K562 (cell line): ENCODE data around the gene KRTAP5-4. TPM values are rescaled to one million over a fixed set of nuclear protein-coding genes. Genes with fewer than 3 reads are reported as not detected.
A peak's percentile ranks its signal among the peaks of the same experiment; 100 is the strongest.

ENCODE experiments used
- ATF3 ChIP-seq, 2 experiments: fragments of 450-650 bp in 1 of 2; sonication (generic) in 1 of 2; formaldehyde crosslinking in 1 of 2; IDR thresholded peaks in 1 of 2; conservative IDR thresholded peaks in 1 of 2; 2 replicates each; pipeline versions ENCODE4 v1.6.1 to v1.8.1; 2016 to 2023; ENCODE audit warnings: mild to moderate bottlenecking in 2 of 2, moderate library complexity in 2 of 2, inconsistent platforms in 1 of 2, missing genetic modification reagents in 1 of 2
- HOMEZ ChIP-seq: fragments of 250-450 bp; sonication (Bioruptor Pico); IDR thresholded peaks from 2 replicates; pipeline ENCODE4 v1.4.0; 2020; ENCODE audit warnings: mild to moderate bottlenecking, moderate library complexity
- JUND ChIP-seq, 2 experiments: IDR thresholded peaks; 2 replicates in 1 of 2; 3 replicates in 1 of 2; pipeline ENCODE4 v1.6.1; 2011; ENCODE audit warnings: borderline replicate concordance in 2 of 2, low read depth in 2 of 2, low read length in 2 of 2, improper control_type of control experiment in 1 of 2, missing biosample characterization in 1 of 2, missing genetic modification characterization in 1 of 2, missing genetic modification reagents in 1 of 2
- MAZ ChIP-seq, 2 experiments: fragments of 450-650 bp in 1 of 2; sonication (generic) in 1 of 2; formaldehyde crosslinking; IDR thresholded peaks in 1 of 2; conservative IDR thresholded peaks in 1 of 2; 2 replicates each; pipeline versions ENCODE4 v1.4.0 to v1.5.0; 2020; ENCODE audit warnings: mild to moderate bottlenecking in 1 of 2, missing genetic modification reagents in 1 of 2
- MEF2A ChIP-seq: IDR thresholded peaks from 2 replicates; pipeline ENCODE4 v1.6.1; 2011; ENCODE audit warnings: low read depth, mild to moderate bottlenecking, low read length, moderate library complexity; ENCODE audit not compliant: control insufficient read depth
- MLX ChIP-seq, 2 experiments: fragments of 450-650 bp in 1 of 2; sonication (generic) in 1 of 2; formaldehyde crosslinking; conservative IDR thresholded peaks; 2 replicates each; pipeline versions ENCODE4 v1.4.0 to v1.8.1; 2020 to 2022; ENCODE audit warnings: mild to moderate bottlenecking in 1 of 2, missing genetic modification reagents in 1 of 2
- PCBP1 ChIP-seq: fragments of 200-400 bp; formaldehyde crosslinking; IDR thresholded peaks from 2 replicates; pipeline ENCODE4 v1.6.1; 2018; ENCODE audit warnings: mild to moderate bottlenecking, low read depth, low read length; ENCODE audit not compliant: poor library complexity, severe bottlenecking
- RBM17 ChIP-seq: fragments of 200-400 bp; formaldehyde crosslinking; IDR thresholded peaks from 2 replicates; pipeline ENCODE4 v1.6.1; 2017; ENCODE audit warnings: low read depth, mild to moderate bottlenecking, low read length, borderline replicate concordance
- REST ChIP-seq, 2 experiments: fragments of 450-650 bp; formaldehyde crosslinking in 1 of 2; IDR thresholded peaks; 2 replicates each; pipeline versions ENCODE4 v1.4.0 to v1.6.1; 2014 to 2020; ENCODE audit warnings: mild to moderate bottlenecking in 2 of 2, borderline replicate concordance in 1 of 2, low read depth in 1 of 2
- TCFL5 ChIP-seq: fragments of 250-450 bp; sonication (Bioruptor Pico); conservative IDR thresholded peaks from 2 replicates; pipeline ENCODE4 v1.6.1; 2021; ENCODE audit warnings: mild to moderate bottlenecking, moderate library complexity, matching md5 sums
- XRCC5 ChIP-seq: fragments of 200-400 bp; formaldehyde crosslinking; IDR thresholded peaks from 2 replicates; pipeline ENCODE4 v1.6.1; 2017; ENCODE audit warnings: low read depth, mild to moderate bottlenecking, low read length
- ZNF644 ChIP-seq: fragments of 200-800 bp; sonication (Bioruptor generic); IDR thresholded peaks from 2 replicates; pipeline ENCODE4 v1.6.1; 2016; ENCODE audit warnings: low read depth, missing genetic modification characterization, missing compliant biosample characterization
- polyA plus RNA-seq, 8 experiments: library from polyadenylated mRNA; depleted of rRNA in 4 of 8; stranded (reverse) in 5 of 8; unstranded in 3 of 8; fragments of >200 nt; fragmentation: Nextera tagmentation in 2 of 8; fragmentation: Illumina TruSeq in 1 of 8; extraction: Ambion mirVana in 2 of 8; extraction: Trizol in 1 of 8; gene quantifications; 2 replicates each; pipeline versions ENCODE4 v1.2.1 to v1.2.3, GENCODE V29; 2011 to 2014; ENCODE audit warnings: inconsistent platforms in 1 of 8, missing spikeins in 1 of 8
- total RNA-seq, 7 experiments: library from RNA; depleted of rRNA in 6 of 7; stranded (reverse); fragments of >200 nt in 6 of 7; fragmentation: Illumina TruSeq in 2 of 7; extraction: Trizol in 2 of 7; gene quantifications; 2 replicates each; pipeline versions ENCODE4 v1.2.1 to v1.2.3, GENCODE V29; 2011 to 2021; ENCODE audit warnings: low replicate concordance in 1 of 7

KRTAP5-4 gene
- total and polyA plus RNA-seq, 9 of the 15 experiments (the other 6 are each of a cell fraction or from before 2014, with no cell fraction given) = not detected

- TF ChIP-seq REST (IDR thresholded peaks at IDR 0.05; ENCODE audit: borderline replicate concordance) (no peak), REST (CRISPR knock-in tag; IDR thresholded peaks at IDR 0.05; ENCODE audit: low read depth) (no peak), JUND (IDR thresholded peaks at IDR 0.05; ENCODE audit: borderline replicate concordance, low read depth, low read length) (peak; percentile 97), JUND (tag; IDR thresholded peaks at IDR 0.05; ENCODE audit: borderline replicate concordance, low read depth, low read length) (peak; percentile 91; the same call in 1 of the 3 replicates), PCBP1 (no peak), RBM17 (no peak), TCFL5 (no peak), MAZ (CRISPR knock-in tag; conservative IDR thresholded peaks at IDR 0.05 in 1 of 2, IDR thresholded peaks at IDR 0.05 in 1 of 2) (0 out of 4 replicates have a peak, but pooled peaks of 1 of the 2 experiments have one; percentile 24), ATF3 (IDR thresholded peaks at IDR 0.05) (peak; percentile 84), ATF3 (CRISPR knock-in tag; conservative IDR thresholded peaks at IDR 0.05) (no peak), ZNF644 (no peak; the same call in 1 of the 2 replicates), MEF2A (peak; percentile 95), HOMEZ (CRISPR knock-in tag) (no peak), XRCC5 (no peak), MLX (CRISPR knock-in tag; conservative IDR thresholded peaks at IDR 0.05) (no peak)
Observed at GRCh38 chr11:1572197-1573076, 49.5 kb downstream of the KRTAP5-4 start, which contains the start of gene DUSP8 (continued).
